Measurements from ENCODE around the gene DENND4A.

- no peak for TF ChIP-seq CTCF (IDR thresholded peaks at IDR 0.05)
- no peak for TF ChIP-seq POLR2AphosphoS5 (IDR thresholded peaks at IDR 0.05)
- no peak for TF ChIP-seq EP300 (IDR thresholded peaks at IDR 0.05)
Measured at GRCh38 chr15:65639509-65639908, 152.6 kb downstream of the DENND4A start.

Measured in gastroesophageal sphincter (tissue), 3 donors.